Karpas-422 (cell line): ENCODE measurements around the gene SRY. TPM values are rescaled to one million over a fixed set of nuclear protein-coding genes. Genes with fewer than 3 reads are reported as not detected.

ENCODE experiments used
- DNase-seq: peaks from one replicate; pipeline ENCODE4 v3.0.0-alpha.2; 2015
- H2AFZ ChIP-seq: fragments of 200-600 bp; sonication (generic); 2 replicates; pipeline ENCODE4 v1.6.1; 2014; ENCODE audit warnings: antibody characterized with exemption, low read length, mixed read lengths
- H3K27ac ChIP-seq: fragments of 200-600 bp; sonication (generic); 2 replicates; pipeline ENCODE4 v1.5.1; 2014; ENCODE audit warnings: mild to moderate bottlenecking, low read length, moderate library complexity
- H3K27me3 ChIP-seq: fragments of 200-600 bp; sonication (generic); 2 replicates; pipeline ENCODE4 v1.6.1; 2014; ENCODE audit warnings: low read length, mixed read lengths
- H3K36me3 ChIP-seq: fragments of 200-600 bp; sonication (generic); 2 replicates; pipeline ENCODE4 v1.6.1; 2014; ENCODE audit warnings: low read length, mixed read lengths; ENCODE audit not compliant: insufficient read depth
- H3K4me1 ChIP-seq: fragments of 200-600 bp; sonication (generic); 2 replicates; pipeline ENCODE4 v1.6.1; 2014; ENCODE audit warnings: mild to moderate bottlenecking, low read length, mixed read lengths
- H3K4me2 ChIP-seq: fragments of 200-600 bp; sonication (generic); 2 replicates; pipeline ENCODE4 v1.6.1; 2014; ENCODE audit warnings: low read length, low read depth, mild to moderate bottlenecking; ENCODE audit not compliant: poor library complexity, severe bottlenecking
- H3K4me3 ChIP-seq: fragments of 200-600 bp; sonication (generic); 2 replicates; pipeline ENCODE4 v1.5.1; 2014; ENCODE audit warnings: mild to moderate bottlenecking, antibody characterized with exemption, low read length, mixed read lengths
- H3K79me2 ChIP-seq: fragments of 200-600 bp; sonication (generic); 2 replicates; pipeline ENCODE4 v1.6.1; 2014; ENCODE audit warnings: mild to moderate bottlenecking, low read length, mixed read lengths
- H3K9ac ChIP-seq: fragments of 200-600 bp; sonication (generic); 2 replicates; pipeline ENCODE4 v1.6.0; 2014; ENCODE audit warnings: low read length
- H3K9me2 ChIP-seq: fragments of 200-600 bp; sonication (generic), shearing (Covaris generic); replicated peaks from 2 replicates; pipeline ENCODE4 v1.6.0; 2014; ENCODE audit warnings: mild to moderate bottlenecking, low read length, moderate library complexity; ENCODE audit not compliant: insufficient read depth
- H3K9me3 ChIP-seq: fragments of 300-700, 200-600 bp; sonication (generic); 2 replicates; pipeline ENCODE4 v1.6.1; 2014; ENCODE audit warnings: low read length, mixed read lengths
- H4K20me1 ChIP-seq: fragments of 200-600 bp; sonication (generic); 2 replicates; pipeline ENCODE4 v1.6.1; 2014; ENCODE audit warnings: mild to moderate bottlenecking, antibody characterized with exemption, low read length, low read depth; ENCODE audit not compliant: insufficient read depth
- small RNA-seq: library from RNA; depleted of rRNA; stranded (forward); fragments of <200 nt; gene quantifications from one replicate; pipeline ENCODE3, GENCODE V24; 2014
- total RNA-seq: library from RNA; depleted of rRNA; stranded (reverse); fragments of >200 nt; shearing (Covaris generic); gene quantifications from 2 replicates; pipeline ENCODE4 v1.2.3, GENCODE V29; 2014; ENCODE audit warnings: low replicate concordance; rRNA removed

The SRY gene
- total RNA-seq, 1 experiment from 2014 or later: not detected

GRCh38 chrY:2796977-2797523 lies 9.6 kb upstream of the SRY start:
- Histone ChIP-seq H3K4me1 (no peaks in the 10 kb centered on the region), H3K27me3 (no peaks in the 10 kb centered on the region), H3K4me2 (no peak overlapping the region)

GRCh38 chrY:2789756-2790155 lies 2.3 kb upstream of the SRY start:
- H3K9me2 ChIP-seq: no peaks in the 10 kb centered on the region
- H3K4me1 ChIP-seq: no peaks in the 10 kb centered on the region
- H3K4me3 ChIP-seq: no peak overlapping the region
- no peaks in the 10 kb centered on the region for H3K79me2 ChIP-seq
- no peaks in the 10 kb centered on the region for H3K36me3 ChIP-seq
- no peaks in the 10 kb centered on the region for H3K27me3 ChIP-seq
- no peak overlapping the region for H3K9ac ChIP-seq
- H4K20me1 ChIP-seq: no peaks in the 10 kb centered on the region
- no peak overlapping the region for H2AFZ ChIP-seq
- H3K9me3 ChIP-seq: no peaks in the 10 kb centered on the region
- DNase-seq: no peak
- no peak overlapping the region for H3K4me2 ChIP-seq
- H3K27ac ChIP-seq: no peak overlapping the region

More at GRCh38 chrY:2796977-2797523, 9.6 kb upstream of the SRY start:
- Histone ChIP-seq H3K27ac (no peak overlapping the region), H3K9me2 (no peaks in the 10 kb centered on the region), H4K20me1 (no peaks in the 10 kb centered on the region), H3K36me3 (no peaks in the 10 kb centered on the region), H3K9me3 (no peaks in the 10 kb centered on the region), H3K79me2 (no peaks in the 10 kb centered on the region), H3K4me3 (no peak overlapping the region), H2AFZ (no peak overlapping the region), H3K9ac (no peak overlapping the region)
- no peak for DNase-seq

GRCh38 chrY:2786876-2787512 lies 488 bp downstream of the SRY start:
- Histone ChIP-seq H3K79me2 (no peaks in the 10 kb centered on the region), H3K36me3 (no peaks in the 10 kb centered on the region), H3K4me2 (no peak overlapping the region), H3K4me3 (no peak overlapping the region), H3K9ac (no peak overlapping the region), H3K9me3 (no peaks in the 10 kb centered on the region), H3K27me3 (no peaks in the 10 kb centered on the region), H3K9me2 (no peaks in the 10 kb centered on the region), H3K27ac (no peak overlapping the region), H2AFZ (no peak overlapping the region), H4K20me1 (no peaks in the 10 kb centered on the region), H3K4me1 (no peaks in the 10 kb centered on the region)
- DNase-seq: no peak

Small RNAs within 50 kb of the gene (small RNA-seq; reads per million reads assigned to genes)
- gene RNU6-1334P: not detected
- not detected for gene TOMM22P2

Other genes starting within 250 kb of the SRY start
- gene RPS4Y1, start 53.9 kb upstream of the SRY start, total RNA-seq: not detected in 2 replicates
- gene ZFY, start 147.7 kb upstream of the SRY start, total RNA-seq: not detected in 2 replicates